SIG-M5 treated with dmso at 0.1 percent for 504 hours (cell line): ENCODE data around the gene TMSB15A.
"Not testable (repeated sequence)": the region's sequence is repeated elsewhere in the genome, so short reads cannot be mapped to it uniquely, and the experiment has no call there.

Experiments used
- DNase-seq: peaks from one replicate; lab custom pipeline; 2025; ENCODE audit not compliant: unreplicated experiment; lab: John Stamatoyannopoulos, UW

Gene TMSB15A

GRCh38 chrX:102515975-102516941 is at the start of gene TMSB15A:
TMSB15A (minus strand) TSS chrX:102516739.
- no peak for DNase-seq

- DNase-seq, result no peak
Observed at GRCh38 chrX:102560423-102561068, 44.0 kb upstream of the TMSB15A start.

GRCh38 chrX:102558607-102559006 is 42.1 kb upstream of the TMSB15A start:
- no peak for DNase-seq

GRCh38 chrX:102548231-102548630 is 31.7 kb upstream of the TMSB15A start:
- DNase-seq, result no peak

- no peak for DNase-seq
Observed at GRCh38 chrX:102546828-102547493, 30.4 kb upstream of the TMSB15A start.

- DNase-seq, result not testable (repeated sequence)
Observed at GRCh38 chrX:102546175-102546574, 29.6 kb upstream of the TMSB15A start.

- DNase-seq, result no peak
Observed at GRCh38 chrX:102535958-102536357, 19.4 kb upstream of the TMSB15A start.

- no peak for DNase-seq
Observed at GRCh38 chrX:102517326-102517725, 787 bp upstream of the TMSB15A start.

GRCh38 chrX:102514536-102514935 is 2.0 kb downstream of the TMSB15A start:
- DNase-seq, result no peak

GRCh38 chrX:102498732-102499131 is 17.8 kb downstream of the TMSB15A start:
- DNase-seq, result no peak

GRCh38 chrX:102491766-102492165 is 24.8 kb downstream of the TMSB15A start:
- no peak for DNase-seq

- not testable (repeated sequence) for DNase-seq
Observed at GRCh38 chrX:102478765-102479164, 37.8 kb downstream of the TMSB15A start.

GRCh38 chrX:102471762-102472220 is 44.7 kb downstream of the TMSB15A start, which contains the start of gene TCP11X2:
TCP11X2 (minus strand) TSS chrX:102471812.
- not testable (repeated sequence) for DNase-seq

GRCh38 chrX:102470215-102470614 is 46.3 kb downstream of the TMSB15A start:
- DNase-seq, result not testable (repeated sequence)
